GM12801 (cell line): ENCODE data around the gene CTBP1.

Source experiments
- TF ChIP-seq, protein P1 (sequence below): IDR thresholded peaks from one replicate; pipeline ENCODE4 v1.5.1; 2011; ENCODE audit warnings: control low read depth; ENCODE audit not compliant: insufficient read length; ENCODE audit errors: extremely low read depth

The CTBP1 gene

DNA sequence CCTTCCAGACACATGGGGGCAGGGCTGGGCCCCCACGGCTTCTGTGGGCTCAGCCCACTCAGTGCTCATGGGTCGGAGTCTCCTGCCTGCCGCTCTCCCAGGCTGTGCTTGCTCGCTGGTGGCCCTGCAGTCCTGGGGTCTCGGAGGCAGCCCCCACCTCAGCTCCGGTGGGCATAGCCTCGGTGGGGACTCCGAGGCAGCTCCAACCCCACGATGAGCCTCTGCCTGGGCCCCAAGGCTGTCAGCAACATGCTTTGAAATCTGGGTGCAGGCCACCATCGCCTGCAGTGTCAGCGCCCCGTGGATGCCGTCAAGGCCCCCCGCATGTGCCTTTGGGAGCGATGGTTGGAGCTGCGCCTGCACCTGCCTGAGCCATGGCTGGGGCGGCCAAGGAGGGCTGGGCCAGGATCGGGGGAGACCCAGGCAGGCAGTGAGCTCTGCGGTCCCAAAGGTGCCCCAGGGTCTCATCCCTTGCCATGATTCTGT lies 46.4 kb downstream of the CTBP1 start:
- TF ChIP-seq, protein P1, sequence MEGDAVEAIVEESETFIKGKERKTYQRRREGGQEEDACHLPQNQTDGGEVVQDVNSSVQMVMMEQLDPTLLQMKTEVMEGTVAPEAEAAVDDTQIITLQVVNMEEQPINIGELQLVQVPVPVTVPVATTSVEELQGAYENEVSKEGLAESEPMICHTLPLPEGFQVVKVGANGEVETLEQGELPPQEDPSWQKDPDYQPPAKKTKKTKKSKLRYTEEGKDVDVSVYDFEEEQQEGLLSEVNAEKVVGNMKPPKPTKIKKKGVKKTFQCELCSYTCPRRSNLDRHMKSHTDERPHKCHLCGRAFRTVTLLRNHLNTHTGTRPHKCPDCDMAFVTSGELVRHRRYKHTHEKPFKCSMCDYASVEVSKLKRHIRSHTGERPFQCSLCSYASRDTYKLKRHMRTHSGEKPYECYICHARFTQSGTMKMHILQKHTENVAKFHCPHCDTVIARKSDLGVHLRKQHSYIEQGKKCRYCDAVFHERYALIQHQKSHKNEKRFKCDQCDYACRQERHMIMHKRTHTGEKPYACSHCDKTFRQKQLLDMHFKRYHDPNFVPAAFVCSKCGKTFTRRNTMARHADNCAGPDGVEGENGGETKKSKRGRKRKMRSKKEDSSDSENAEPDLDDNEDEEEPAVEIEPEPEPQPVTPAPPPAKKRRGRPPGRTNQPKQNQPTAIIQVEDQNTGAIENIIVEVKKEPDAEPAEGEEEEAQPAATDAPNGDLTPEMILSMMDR: no peak

DNA sequence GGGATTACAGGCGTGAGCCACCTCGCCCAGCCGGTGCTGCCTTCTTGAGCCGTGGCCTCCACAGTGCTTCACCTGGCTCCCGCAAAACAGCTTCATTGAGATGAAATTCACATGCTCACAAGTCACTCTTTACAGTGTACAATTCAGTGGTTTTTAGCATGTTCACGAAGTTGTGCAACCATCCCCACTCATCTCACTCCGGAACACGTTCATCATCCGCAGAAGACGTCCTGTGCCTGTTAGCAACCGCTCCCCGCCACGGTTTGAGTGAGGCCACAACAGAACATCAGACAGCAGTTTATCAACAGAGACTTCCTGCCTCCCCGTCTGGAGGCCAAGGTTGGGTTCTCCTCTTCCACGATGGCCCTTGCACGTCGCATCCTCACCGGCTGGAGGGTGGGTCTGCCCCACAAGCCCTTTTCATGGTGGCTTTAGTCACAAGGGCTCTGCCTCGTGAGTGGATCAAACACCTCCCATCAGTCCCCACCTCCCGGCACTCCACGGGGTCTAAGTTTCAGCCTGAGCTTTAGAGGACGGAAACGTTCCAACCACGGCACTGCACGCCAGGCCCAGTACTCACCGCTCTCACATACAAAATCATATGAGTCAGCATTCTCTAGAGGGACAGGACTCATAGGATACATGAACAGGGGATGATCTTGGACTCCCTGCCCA lies 46.9 kb downstream of the CTBP1 start:
- TF ChIP-seq, protein P1: no peak

DNA sequence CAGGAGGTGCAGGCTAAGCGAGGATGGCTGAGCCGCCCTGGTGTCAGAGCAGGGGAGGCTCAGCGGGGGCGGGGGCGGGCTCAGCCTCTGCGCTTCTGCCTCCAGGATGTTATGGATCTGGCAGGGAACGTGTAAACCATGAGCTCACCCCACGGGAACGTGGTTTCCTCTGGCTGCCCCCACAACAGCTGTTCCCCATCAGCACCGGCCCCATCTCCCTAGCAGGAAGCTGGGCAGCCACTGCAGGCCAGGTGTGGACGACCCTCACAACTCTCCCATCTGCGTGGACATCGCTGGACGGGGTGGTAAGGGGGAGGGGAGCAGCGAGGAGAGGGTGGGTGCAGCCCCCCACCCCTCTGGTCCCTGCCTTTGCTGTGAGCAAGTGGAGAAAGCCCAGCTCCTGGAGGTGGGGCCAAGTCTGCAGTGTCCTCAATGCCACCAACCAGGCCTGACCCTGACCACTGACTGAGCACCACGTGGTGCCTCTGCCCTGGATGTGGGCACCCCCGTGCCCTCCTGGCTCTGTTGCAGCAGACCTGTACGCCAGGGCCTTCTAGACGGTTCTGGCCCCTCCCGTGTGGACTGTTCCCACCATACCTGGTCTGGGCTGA lies 48.4 kb downstream of the CTBP1 start:
- TF ChIP-seq, protein P1: no peak

DNA sequence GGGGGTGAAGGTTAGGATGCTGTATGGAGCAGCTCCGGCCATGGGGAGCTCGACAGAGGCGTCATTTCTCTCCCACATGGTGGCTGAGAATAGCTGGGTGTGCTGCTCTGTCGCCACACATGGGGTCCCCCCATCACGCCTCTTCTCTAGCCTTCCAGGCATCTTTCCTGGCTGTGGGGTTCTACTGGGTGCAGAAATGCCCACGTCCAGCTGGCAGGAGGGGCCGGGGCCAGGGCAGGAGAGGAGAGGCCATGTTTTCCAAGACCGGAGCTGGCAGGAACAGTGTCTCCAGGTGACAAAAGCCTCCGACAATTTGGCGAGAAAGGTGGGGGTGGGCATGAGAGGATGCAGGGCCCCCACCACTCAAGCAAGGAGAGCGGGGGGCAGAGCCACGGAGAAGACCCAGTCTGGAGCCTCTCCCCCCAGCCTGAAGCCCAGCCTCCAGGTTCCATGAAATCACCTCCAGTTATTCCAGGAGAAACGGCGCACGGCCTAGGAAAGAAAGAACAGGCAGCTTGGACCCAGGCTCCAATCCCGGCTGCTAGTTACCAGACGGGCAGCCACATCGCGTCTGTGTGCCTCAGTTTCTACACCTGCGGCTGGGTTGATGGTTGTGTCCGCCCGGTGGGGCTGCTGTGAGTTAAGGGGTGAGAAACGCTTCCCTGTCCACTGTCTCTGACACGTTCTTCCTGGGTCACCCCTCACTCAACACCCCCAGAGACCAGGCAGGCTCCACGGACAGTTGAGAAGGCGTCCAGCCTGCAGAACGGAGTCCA lies 49.2 kb downstream of the CTBP1 start:
- TF ChIP-seq, protein P1: no peak

DNA sequence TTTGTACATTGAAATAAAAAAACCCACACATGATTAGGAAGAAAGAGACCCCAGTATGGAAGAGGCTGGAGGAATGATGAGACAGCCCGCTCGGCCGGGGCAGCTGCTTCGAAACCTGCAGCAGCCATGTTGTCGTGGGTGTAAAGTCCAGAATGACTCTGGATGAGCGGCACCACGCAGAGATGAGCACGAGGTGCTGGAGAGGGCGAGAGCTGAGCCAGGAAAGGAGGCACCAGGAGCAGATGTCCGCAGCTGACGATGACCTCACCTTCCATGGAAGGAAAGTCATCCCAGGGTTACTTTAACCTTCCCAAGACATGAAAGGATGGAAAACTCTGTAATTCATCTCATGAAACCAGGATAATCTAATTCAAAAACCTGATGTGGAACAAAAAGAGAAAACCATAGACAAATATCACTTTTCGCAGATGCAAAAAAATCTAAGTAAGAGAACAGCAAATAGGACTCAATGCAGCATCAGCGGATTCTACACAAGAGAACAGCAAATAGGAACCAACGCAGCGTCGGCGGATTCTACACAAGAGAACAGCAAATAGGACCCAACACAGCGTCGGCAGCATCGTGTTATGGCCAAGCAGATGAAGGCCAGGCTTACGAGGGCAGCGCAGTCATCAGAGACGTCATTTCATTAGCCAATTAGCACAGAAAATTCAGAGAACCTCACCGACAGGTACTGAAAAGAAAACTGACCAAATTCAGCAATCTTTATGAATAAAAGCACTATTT lies 50.7 kb downstream of the CTBP1 start:
- TF ChIP-seq, protein P1: no peak

DNA sequence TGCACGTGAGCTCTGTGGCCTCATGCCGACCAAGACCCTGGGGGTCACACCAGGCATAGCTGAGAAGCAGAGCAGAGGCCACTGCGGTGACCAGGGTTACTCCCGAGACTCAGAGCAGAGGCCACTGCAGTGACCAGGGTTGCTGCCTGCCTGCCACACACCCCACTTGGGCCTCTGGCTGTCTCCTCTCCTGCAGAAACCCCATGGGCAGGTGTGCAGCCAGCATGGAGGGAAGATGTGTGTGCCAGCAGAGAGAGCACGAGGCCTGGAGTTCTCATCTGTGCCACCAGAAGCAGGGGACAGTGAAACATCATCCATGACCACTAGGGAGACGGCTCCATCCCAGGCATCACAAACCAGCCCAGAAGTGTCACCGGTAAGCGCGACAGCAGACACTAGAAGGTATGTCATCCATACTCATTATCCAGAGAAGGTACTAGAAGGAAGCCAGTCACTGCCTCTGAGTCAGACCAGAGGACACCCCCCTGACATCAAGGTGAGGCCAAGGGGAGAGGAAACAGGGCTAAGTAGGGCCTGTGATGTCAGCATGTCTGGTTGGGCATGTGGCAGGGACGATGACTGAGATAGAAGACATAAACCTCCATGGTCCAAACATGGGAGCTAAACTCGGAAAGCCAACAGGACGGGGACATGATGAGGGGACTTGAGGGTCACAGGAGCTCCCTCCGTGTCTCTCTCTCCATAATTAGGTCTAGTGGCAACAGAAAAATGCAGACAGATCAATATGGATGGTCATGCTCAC lies 52.3 kb downstream of the CTBP1 start:
- TF ChIP-seq, protein P1: no peak
